Frontal cortex (tissue), 4 donors: Measurements from ENCODE around the gene GNGT2. TPM values are rescaled to one million over a fixed set of nuclear protein-coding genes. Genes with fewer than 3 reads are reported as not detected.
A peak's percentile ranks its signal among the peaks of the same experiment; 100 is the strongest.

Experiments
- DNase-seq, 2 donors: peaks; one replicate each; pipeline ENCODE4 v3.0.0; 2012; ENCODE audit warnings: low spot score in 2 of 2
- FAIRE-seq: peaks from 2 replicates; lab custom pipeline; 2012; peaks lifted over from hg19 to GRCh38; lab: Jason Lieb, UNC
- total RNA-seq: library from RNA; depleted of rRNA; stranded (reverse); fragments of >200 nt; gene quantifications from one replicate; pipeline ENCODE4 v1.2.3, GENCODE V29; 2014
- donor health status: control.
- donor health status: control.
- donor health status: control.

GNGT2 gene
- total RNA-seq, 1 donor from 2014 or later, result not detected

DNA sequence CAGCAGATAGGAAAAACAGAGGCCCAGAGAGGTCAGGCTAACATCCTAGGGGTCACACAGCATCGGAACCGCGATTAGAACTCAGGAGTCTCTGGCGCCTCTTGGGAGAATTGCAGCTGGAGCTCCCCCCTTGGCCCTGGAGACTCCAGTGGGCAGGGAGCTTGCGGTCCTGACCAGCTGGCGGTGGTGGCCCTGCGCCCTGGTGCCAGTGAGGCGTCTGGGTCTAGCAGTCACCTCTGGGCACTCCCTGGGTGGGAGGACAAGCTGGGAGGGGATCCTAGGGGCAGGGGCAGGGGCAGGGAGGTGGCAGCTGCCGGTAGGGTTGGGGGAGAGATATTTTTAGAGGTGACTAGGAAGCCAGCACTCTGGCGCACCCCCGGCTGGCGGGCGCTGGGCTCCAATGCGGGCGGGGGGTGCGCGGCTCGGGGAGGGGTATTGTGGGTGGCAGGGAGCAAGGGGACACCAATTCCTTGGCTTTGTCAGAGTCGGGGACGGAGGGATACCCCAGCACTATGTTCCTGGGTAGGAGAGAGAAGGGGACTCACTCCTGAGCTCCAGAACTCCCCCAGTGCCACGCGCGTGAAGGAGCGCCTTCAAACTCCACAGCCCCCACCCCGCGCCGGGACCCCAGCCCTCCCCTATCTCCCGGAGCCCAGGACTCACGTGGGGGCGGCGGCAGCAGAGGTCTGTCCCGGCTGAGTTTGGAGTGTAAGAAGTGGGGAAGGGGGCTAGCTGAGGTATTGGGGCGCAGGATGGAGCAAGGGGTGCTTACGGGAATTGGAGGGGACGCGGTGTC, 19.6 kb upstream of the GNGT2 start:
- DNase-seq (peak in 1 of 2 donors; percentile 29), FAIRE-seq (no peak)

- FAIRE-seq, result no peak
- peak in 1 of 2 donors; percentile 24 for DNase-seq
Observed at GRCh38 chr17:49229076-49229804, 18.9 kb upstream of the GNGT2 start.

GRCh38 chr17:49227436-49228261, 17.3 kb upstream of the GNGT2 start:
- FAIRE-seq (no peak), DNase-seq (peak; percentile 77 to 83)

GRCh38 chr17:49226771-49227435, 16.5 kb upstream of the GNGT2 start:
- DNase-seq (peak in 1 of 2 donors; percentile 22), FAIRE-seq (no peak)

DNA sequence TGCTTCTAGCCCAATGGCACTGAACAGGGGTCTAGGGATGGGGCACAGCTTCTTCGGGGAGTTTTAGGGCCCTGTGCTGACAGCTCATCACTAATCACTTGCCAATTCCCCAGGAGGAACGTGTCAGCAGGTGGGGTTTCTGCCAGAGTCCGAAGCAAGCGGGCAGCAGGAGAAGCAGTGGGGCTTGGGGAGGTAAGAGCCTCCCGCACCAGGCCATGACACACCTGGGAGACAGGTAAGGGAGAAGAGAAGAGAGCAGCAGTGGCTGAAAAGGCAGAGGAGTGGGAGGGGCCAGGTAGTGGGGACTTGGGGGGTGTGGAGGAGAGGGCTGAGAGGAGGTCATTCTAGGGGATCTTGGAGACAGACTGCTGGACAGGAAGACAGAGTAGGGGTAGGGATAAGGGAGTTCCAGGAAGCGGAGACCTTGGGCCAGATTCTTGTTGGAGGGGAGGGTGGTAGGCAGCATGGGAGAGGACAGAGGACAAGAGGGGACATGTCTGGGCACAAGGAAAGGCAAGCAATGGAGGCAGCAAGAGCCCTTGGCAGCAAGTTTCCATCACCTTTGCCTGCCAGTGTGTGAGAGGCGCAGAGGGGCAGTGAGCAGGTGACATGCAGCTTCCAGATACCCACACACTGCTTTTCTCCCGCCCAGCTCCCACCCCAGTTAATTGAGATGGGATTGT, 15.3 kb upstream of the GNGT2 start:
- FAIRE-seq (no peak), DNase-seq (peak in 1 of 2 donors; percentile 14)

- no peak for FAIRE-seq
- no peak for DNase-seq
Observed at GRCh38 chr17:49224997-49225337, 14.6 kb upstream of the GNGT2 start.

DNA sequence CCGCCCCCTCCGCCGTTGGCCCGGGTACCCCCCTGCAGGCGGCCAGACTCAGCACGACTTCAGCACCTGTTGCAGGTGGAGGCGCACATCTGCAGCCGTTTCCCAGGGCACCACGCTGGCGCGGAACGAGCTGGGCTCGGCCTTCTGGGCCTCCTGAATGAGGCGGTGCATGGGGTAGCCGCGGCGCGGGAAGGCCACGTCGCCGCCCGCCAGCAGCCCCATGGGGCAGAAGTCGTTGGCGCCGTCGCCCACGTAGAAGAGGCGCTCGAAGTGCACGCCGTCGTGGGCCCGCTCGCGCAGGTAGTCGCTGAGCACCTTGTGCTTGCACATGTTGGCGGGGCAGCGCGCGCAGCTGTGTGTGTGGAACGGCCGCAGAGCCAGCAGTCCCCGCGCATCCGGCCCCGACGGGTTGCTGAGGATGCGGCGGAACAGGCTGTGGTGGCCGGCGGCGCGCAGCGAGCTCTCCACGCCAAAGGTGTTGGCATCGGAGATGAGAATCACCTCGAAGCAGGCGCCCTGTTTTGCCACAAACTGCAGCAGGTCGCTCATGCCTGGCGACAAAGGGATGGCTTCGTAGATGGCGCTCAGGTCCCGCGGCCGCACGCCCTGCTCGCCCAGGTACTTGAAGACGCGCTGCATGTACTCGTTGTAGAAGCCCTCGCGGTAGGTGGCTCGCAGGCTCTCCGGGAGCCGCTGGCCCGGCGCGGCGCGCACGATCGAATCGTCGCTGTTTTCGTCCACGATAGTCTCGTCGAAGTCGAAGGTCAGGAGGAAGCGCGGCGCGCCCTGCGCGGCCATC, 14.0 kb upstream of the GNGT2 start:
- DNase-seq (peak in 1 of 2 donors; percentile 33), FAIRE-seq (no peak)

- FAIRE-seq (no peak), DNase-seq (peak; percentile 64)
Observed at GRCh38 chr17:49223517-49224197, 13.3 kb upstream of the GNGT2 start.

GRCh38 chr17:49223168-49223516, 12.8 kb upstream of the GNGT2 start:
- FAIRE-seq (no peak), DNase-seq (peak in 1 of 2 donors; percentile 24)

- FAIRE-seq (no peak), DNase-seq (no peak)
Observed at GRCh38 chr17:49219987-49220386, 9.6 kb upstream of the GNGT2 start.

DNA sequence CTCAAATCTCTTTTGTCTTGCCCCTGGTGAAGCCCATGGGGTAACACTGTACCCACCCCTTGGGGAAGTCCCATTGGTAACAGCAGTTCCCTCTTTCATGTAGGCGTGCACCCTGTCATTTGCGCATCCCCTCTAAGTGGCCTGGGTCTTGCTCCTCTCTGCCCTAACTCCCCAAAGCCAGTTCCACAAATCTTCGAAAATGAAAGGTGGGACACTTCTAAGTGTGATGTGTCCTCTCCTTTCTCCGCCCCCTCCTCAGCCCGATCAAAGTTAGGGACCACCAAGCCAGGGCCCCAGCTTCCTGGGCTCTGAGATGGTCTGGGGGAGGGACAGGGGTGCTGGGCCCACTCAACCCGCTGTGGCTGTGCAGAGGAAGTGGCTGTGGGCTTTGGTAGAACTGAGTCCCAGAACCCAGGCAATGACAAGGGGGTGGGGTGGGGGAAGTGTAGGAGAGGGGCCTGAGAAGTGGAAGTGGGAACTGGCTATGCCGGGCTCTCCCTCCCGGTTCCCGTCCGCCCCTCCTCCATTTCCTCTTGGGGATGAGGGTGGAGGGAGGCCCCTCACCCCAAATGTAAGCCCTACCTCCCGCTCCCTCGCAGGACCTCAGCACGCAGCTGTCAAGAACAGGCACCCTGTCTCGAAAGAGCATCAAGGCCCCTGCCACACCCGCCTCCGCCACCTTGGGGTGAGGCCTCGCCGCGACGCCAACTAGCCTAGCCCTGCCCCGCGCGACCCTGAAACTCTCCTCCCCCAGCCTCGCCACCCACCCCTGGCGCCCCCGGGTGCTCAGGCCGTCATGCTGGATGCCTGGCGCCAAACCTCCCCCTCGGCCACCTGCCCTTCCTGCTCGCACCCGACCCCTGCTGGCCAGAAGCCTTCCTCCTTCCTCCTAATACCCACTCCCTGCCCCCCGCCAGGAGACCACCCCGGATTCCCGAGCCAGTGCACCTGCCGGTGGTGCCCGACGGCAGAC, 8.9 kb upstream of the GNGT2 start:
- DNase-seq, result peak in 1 of 2 donors; percentile 42
- FAIRE-seq, result no peak

- DNase-seq, result peak in 1 of 2 donors; percentile 46
- no peak for FAIRE-seq
Observed at GRCh38 chr17:49217651-49218413, 7.5 kb upstream of the GNGT2 start.

GRCh38 chr17:49216953-49217650, 6.7 kb upstream of the GNGT2 start:
- FAIRE-seq, result no peak
- DNase-seq, result peak in 1 of 2 donors; percentile 43

- no peak for FAIRE-seq
- no peak for DNase-seq
Observed at GRCh38 chr17:49216482-49216881, 6.1 kb upstream of the GNGT2 start.

DNA sequence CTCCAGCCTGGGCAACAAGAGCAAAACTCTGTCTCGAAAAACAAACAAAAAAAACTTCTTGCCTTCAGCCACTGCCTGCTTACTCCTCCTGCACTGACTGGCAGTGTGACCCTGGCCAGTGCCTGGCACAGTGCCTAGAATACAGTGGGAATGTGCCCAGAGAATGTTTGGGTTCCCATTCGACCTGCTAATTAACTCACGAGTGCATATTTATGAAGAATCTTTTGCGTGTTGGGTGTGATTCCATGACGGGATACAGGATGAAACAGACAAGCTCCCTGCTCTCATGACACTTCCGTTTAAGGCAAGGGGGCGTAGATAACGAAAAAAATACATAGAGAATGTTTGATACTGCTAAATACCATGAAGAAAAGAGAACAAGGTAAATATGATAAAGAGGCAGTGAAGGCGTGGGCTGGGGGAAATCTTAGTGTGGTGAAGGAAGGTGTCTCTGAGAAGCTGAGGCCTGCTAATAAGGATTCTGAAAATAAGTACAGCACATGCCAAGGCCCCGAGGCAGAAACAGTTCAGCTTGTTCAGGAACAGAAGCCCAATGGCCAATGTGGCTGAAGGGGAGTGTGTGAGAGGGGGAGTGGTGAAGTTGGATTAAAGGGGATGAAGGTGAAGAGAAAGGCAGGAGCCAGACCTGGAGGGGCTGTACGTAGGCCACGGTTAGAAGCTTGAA, 4.4 kb upstream of the GNGT2 start:
- DNase-seq (peak in 1 of 2 donors; percentile 28), FAIRE-seq (no peak)
